ENCODE data around the gene SNX8.

DNA sequence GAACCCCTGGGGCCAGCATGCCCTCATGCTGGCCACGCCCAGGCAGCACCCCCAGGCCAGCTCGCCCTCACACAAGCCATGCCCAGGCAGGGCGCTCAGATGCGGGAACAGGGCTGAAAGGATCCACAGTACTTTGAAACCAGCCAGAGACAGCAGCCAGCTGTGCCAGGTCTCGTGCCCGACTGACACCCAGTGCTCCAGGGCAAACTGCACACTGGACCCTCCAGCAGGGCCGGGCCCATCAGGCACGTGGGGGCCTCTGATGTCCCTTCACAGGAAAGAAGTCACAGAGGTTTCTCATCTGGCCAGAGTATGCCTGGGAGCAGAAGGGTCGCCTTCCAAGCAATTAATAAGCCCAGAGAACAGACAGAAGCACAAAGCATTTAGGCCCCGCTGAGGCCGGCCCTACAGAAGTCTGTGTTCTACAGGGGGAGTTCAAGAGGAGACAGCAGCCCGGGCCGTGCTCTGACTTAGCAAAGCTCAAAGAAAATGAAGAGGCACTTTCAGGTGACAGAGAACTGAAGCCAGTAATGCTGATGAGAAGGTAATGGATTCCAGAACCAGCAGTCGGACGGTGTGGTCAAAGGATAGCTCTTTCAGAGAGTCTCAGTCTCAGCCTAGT, 102.9 kb downstream of the SNX8 start:
- no peak for TF ChIP-seq MAZ (IDR thresholded peaks at IDR 0.05; ENCODE audit: borderline replicate concordance, low read depth, low read length)
- TF ChIP-seq SMC3 (IDR thresholded peaks at IDR 0.05; ENCODE audit: low read depth, low read length) = no peak
- no peak for TF ChIP-seq FOS (IDR thresholded peaks at IDR 0.05; ENCODE audit: low read depth, low read length)
- no peak for TF ChIP-seq CEBPB (IDR thresholded peaks at IDR 0.05; ENCODE audit: low read depth, low read length)
- TF ChIP-seq CTCF (conservative IDR thresholded peaks at IDR 0.05; ENCODE audit: low read depth, low read length) = no peak

Data from IMR-90 (cell line).